H1 (cell line): ENCODE measurements around the gene RNF135.

ENCODE experiments used
- CEBPB ChIP-seq: IDR thresholded peaks from 2 replicates; pipeline ENCODE4 v1.6.1; 2012; ENCODE audit warnings: low read depth, low read length
- CTCF ChIP-seq, 3 experiments: IDR thresholded peaks; 1 replicate in 2 of 3; 2 replicates in 1 of 3; pipeline versions ENCODE4 v1.5.1 to v1.6.1; 2011; ENCODE audit warnings: low read length in 3 of 3, mild to moderate bottlenecking in 3 of 3, inconsistent platforms in 2 of 3, low read depth in 1 of 3, moderate library complexity in 1 of 3; ENCODE audit not compliant: insufficient read depth in 1 of 3; ENCODE audit errors: control extremely low read depth in 1 of 3
- MAX ChIP-seq: IDR thresholded peaks from 2 replicates; pipeline ENCODE4 v1.6.1; 2012; ENCODE audit warnings: inconsistent platforms
- POLR2AphosphoS5 ChIP-seq: IDR thresholded peaks from 2 replicates; pipeline ENCODE4 v1.6.1; 2011; ENCODE audit warnings: low read depth, low read length
- SRF ChIP-seq: IDR thresholded peaks from 2 replicates; pipeline ENCODE4 v1.6.1; 2011; ENCODE audit warnings: mild to moderate bottlenecking, low read depth, low read length, moderate library complexity
- TAF1 ChIP-seq: IDR thresholded peaks from 2 replicates; pipeline ENCODE4 v1.6.1; 2011; ENCODE audit warnings: mild to moderate bottlenecking, low read depth, low read length
- TBP ChIP-seq: IDR thresholded peaks from 2 replicates; pipeline ENCODE4 v1.6.1; 2011; ENCODE audit warnings: low read depth, low read length, improper control_type of control experiment

DNA sequence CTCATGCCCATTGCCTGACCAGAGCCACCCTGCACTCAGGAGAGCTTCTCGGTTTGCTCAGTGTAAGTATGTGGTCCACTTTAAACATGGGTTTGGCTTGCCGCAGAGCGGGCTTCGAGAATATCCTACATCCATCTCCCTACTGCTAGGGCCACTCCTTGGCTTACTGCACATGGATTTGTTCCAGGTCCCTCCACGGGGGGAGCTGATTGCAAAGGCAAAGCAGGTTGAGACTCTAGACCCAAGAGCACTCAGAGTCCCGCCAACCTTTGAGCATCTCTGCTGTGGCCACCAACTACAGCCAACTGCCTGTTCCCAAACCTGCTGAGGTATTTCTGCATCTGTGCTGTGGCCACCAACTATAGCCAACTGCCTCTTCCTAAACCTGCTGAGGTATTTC is 26.4 kb downstream of the RNF135 start:
- no peak for TF ChIP-seq CTCF (IDR thresholded peaks at IDR 0.05; ENCODE audit: control extremely low read depth in 1 of 3, insufficient read depth in 1 of 3, low read depth in 1 of 3, low read length in 3 of 3)
- no peak for TF ChIP-seq SRF
- TF ChIP-seq TAF1 = no peak
- TF ChIP-seq MAX = no peak
- TF ChIP-seq TBP = no peak
- TF ChIP-seq POLR2AphosphoS5 = no peak
- TF ChIP-seq CEBPB = no peak
